RWPE2 (cell line): ENCODE measurements around the gene DDX39A.
"Not testable (repeated sequence)": the region's sequence is repeated elsewhere in the genome, so short reads cannot be mapped to it uniquely, and the experiment has no call there.

Experiments
- ATAC-seq: fragments of 200-7000 bp; cut with Tn5 transposase; 3 replicates; pipeline ENCODE4 v1.9.1; 2021; ENCODE audit warnings: low read depth
- DNase-seq: peaks from one replicate; pipeline ENCODE4 v3.0.0-alpha.2; 2020; ENCODE audit warnings: low spot score
- H3K27ac ChIP-seq: fragments of 450-650 bp; 2 replicates; pipeline ENCODE4 v1.5.1; 2017; ENCODE audit warnings: mild to moderate bottlenecking; ENCODE audit not compliant: poor library complexity, severe bottlenecking
- H3K27me3 ChIP-seq: fragments of 250-450 bp; sonication (Bioruptor Pico); 2 replicates; pipeline ENCODE4 v1.5.1; 2021; ENCODE audit warnings: mild to moderate bottlenecking, moderate library complexity; ENCODE audit not compliant: insufficient read depth, poor library complexity, severe bottlenecking
- H3K36me3 ChIP-seq: fragments of 250-450 bp; sonication (Bioruptor Pico); 2 replicates; pipeline ENCODE4 v1.5.1; 2020; ENCODE audit warnings: low read depth, mild to moderate bottlenecking, moderate library complexity
- H3K4me1 ChIP-seq: fragments of 250-450 bp; sonication (Bioruptor Pico); 2 replicates; pipeline ENCODE4 v1.5.1; 2021; ENCODE audit warnings: mild to moderate bottlenecking, moderate library complexity; ENCODE audit not compliant: insufficient read depth, poor library complexity, severe bottlenecking
- H3K4me3 ChIP-seq: fragments of 250-450 bp; sonication (Bioruptor Pico); 2 replicates; pipeline ENCODE4 v1.5.1; 2021; ENCODE audit warnings: mild to moderate bottlenecking, moderate library complexity; ENCODE audit not compliant: severe bottlenecking
- H3K9me3 ChIP-seq: fragments of 250-450 bp; sonication (Bioruptor Pico); 2 replicates; pipeline ENCODE4 v1.5.1; 2021; ENCODE audit warnings: mild to moderate bottlenecking, moderate library complexity; ENCODE audit not compliant: severe bottlenecking
- CTCF ChIP-seq: fragments of 450-650 bp; IDR thresholded peaks from one replicate; pipeline ENCODE4 v1.5.1; 2017; ENCODE audit warnings: mild to moderate bottlenecking, moderate library complexity; ENCODE audit not compliant: poor library complexity, severe bottlenecking

Gene DDX39A

GRCh38 chr19:14405758-14406644 lies 13.1 kb downstream of the DDX39A start:
- H3K27ac ChIP-seq = no peak overlapping the region
- no peaks in the 10 kb centered on the region for H3K9me3 ChIP-seq
- DNase-seq (peak; percentile 85), ATAC-seq (peak; percentile 67)
- no peak overlapping the region for H3K4me3 ChIP-seq
- no peaks in the 10 kb centered on the region for H3K4me1 ChIP-seq
- peak; percentile 93 for TF ChIP-seq CTCF
- no peaks in the 10 kb centered on the region for H3K27me3 ChIP-seq
- H3K36me3 ChIP-seq = peaks cover 63% of the 10 kb centered on the region

GRCh38 chr19:14405380-14405757 lies 13.8 kb downstream of the DDX39A start:
- no peaks in the 10 kb centered on the region for H3K9me3 ChIP-seq
- H3K4me1 ChIP-seq = no peaks in the 10 kb centered on the region
- ATAC-seq = no peak
- peaks cover 60% of the 10 kb centered on the region for H3K36me3 ChIP-seq
- no peaks in the 10 kb centered on the region for H3K27me3 ChIP-seq
- no peak overlapping the region for H3K27ac ChIP-seq
- H3K4me3 ChIP-seq = no peak overlapping the region
- DNase-seq = no peak
- no peak for TF ChIP-seq CTCF

GRCh38 chr19:14404312-14404711 lies 14.8 kb downstream of the DDX39A start:
- Histone ChIP-seq H3K27me3 (no peaks in the 10 kb centered on the region), H3K4me1 (no peaks in the 10 kb centered on the region), H3K36me3 (peaks cover 52% of the 10 kb centered on the region), H3K27ac (no peak overlapping the region), H3K4me3 (no peak overlapping the region), H3K9me3 (no peaks in the 10 kb centered on the region)
- no peak for TF ChIP-seq CTCF
- ATAC-seq (no peak), DNase-seq (no peak)

GRCh38 chr19:14403145-14403930 lies 15.8 kb downstream of the DDX39A start:
- not testable (repeated sequence) for H3K4me3 ChIP-seq, ATAC-seq, H3K4me1 ChIP-seq, DNase-seq, H3K27me3 ChIP-seq, H3K9me3 ChIP-seq, H3K27ac ChIP-seq
- peaks cover 42% of the 10 kb centered on the region for H3K36me3 ChIP-seq

GRCh38 chr19:14402332-14403144 lies 16.6 kb downstream of the DDX39A start:
- Histone ChIP-seq H3K27me3 (no peaks in the 10 kb centered on the region), H3K9me3 (no peaks in the 10 kb centered on the region), H3K36me3 (peaks cover 34% of the 10 kb centered on the region), H3K4me3 (no peak overlapping the region), H3K4me1 (no peaks in the 10 kb centered on the region), H3K27ac (no peak overlapping the region)
- no peak for TF ChIP-seq CTCF
- DNase-seq (no peak), ATAC-seq (0 out of 3 replicates have a peak, but pooled peaks have one; percentile 27)
